Ovary (tissue), 9 donors: ENCODE data around the gene ABCA4. TPM values are rescaled to one million over a fixed set of nuclear protein-coding genes. Genes with fewer than 3 reads are reported as not detected.

ENCODE experiments used
- DNase-seq, 5 donors: peaks; one replicate each; pipeline ENCODE4 v3.0.0-alpha.2; 2019 to 2020
- H3K27ac ChIP-seq, 2 donors: fragments of 200-600 bp; one replicate each; pipeline versions ENCODE4 v1.5.1 to v1.8.0; 2019 to 2022
- H3K27me3 ChIP-seq: fragments of 200-600 bp; one replicate; pipeline ENCODE4 v1.8.0; 2022
- H3K36me3 ChIP-seq: fragments of 200-600 bp; sonication (generic); one replicate; pipeline ENCODE4 v1.5.1; 2019
- H3K4me1 ChIP-seq: one replicate; pipeline ENCODE4 v1.8.1; 2013; ENCODE audit warnings: mild to moderate bottlenecking, moderate library complexity; ENCODE audit not compliant: insufficient read depth
- H3K4me3 ChIP-seq: fragments of 200-600 bp; sonication (generic); one replicate; pipeline ENCODE4 v1.5.1; 2017
- H3K9me3 ChIP-seq, 2 donors: fragments of 200-600 bp in 1 of 2; sonication (generic) in 1 of 2; one replicate each; pipeline versions ENCODE4 v1.5.1 to v1.8.1; 2013 to 2019; ENCODE audit warnings: mild to moderate bottlenecking in 1 of 2, moderate library complexity in 1 of 2
- EP300 ChIP-seq: sonication (generic); formaldehyde crosslinking; IDR thresholded peaks from one replicate; pipeline ENCODE4 v1.6.1; 2017; ENCODE audit warnings: antibody characterized with exemption
- POLR2A ChIP-seq: fragments of 450-650 bp; IDR thresholded peaks from one replicate; pipeline ENCODE4 v1.6.1; 2017; ENCODE audit warnings: antibody characterized with exemption, mild to moderate bottlenecking, moderate library complexity
- WGBS, 3 donors: extraction: QIAGEN DNeasy Blood & Tissue Kit in 1 of 3; methylation state at CpG; one replicate each; pipeline versions ENCODE4 v1.1.5 to v1.1.7; 2013 to 2017; 5-methylcytosine and 5-hydroxymethylcytosine counted together
- intact Hi-C, 4 donors: fragments of 100-400 bp; cut with DNase I; formaldehyde crosslinking; loops; one replicate each; pipeline versions ENCODE4 v1.11.0 to v1.15.1; 2022 to 2023
- polyA plus RNA-seq, 2 donors: library from polyadenylated mRNA; stranded (reverse); fragments of 200-250 nt in 1 of 2; fragments of 350-450 nt in 1 of 2; fragmentation: Illumina TruSeq in 1 of 2; extraction: RNeasy Lipid Tissue Mini Kit (QIAGEN cat#74804) in 1 of 2; gene quantifications; one replicate each; pipeline ENCODE4 v1.2.3, GENCODE V29; 2013 to 2014
- total RNA-seq, 7 donors: library from RNA; depleted of rRNA in 2 of 7; stranded (reverse); fragments of >200 nt in 2 of 7; fragmentation: NEBNext Ultra II Directional in 3 of 7; extraction: Animal tissue kit (Norgen Biotek cat#: 25700) in 3 of 7; gene quantifications; one replicate each; pipeline versions ENCODE4 v1.1.0 to v1.2.4, GENCODE V29; 2016 to 2023
- TF ChIP-seq, protein P1 (sequence below), 3 donors: fragments of 450-650 bp in 2 of 3; fragments of 200-600 bp in 1 of 3; IDR thresholded peaks; one replicate each; pipeline versions ENCODE4 v1.5.1 to v1.8.0; 2016 to 2022; ENCODE audit warnings: antibody characterized with exemption in 3 of 3, mild to moderate bottlenecking in 1 of 3
- donor health status: DM: no; HTN: no; CAD: no; lungs with moderate emphysema.
- donor health status: DM: no; HTN: no; CAD: no.
- donor health status: Bipolar disorder and iron deficiency.
- donor health status: DM: yes; HTN: yes; CAD: no.
- donor health status: DM: no; HTN: no; CAD: no.
- donor health status: DM: yes; HTN: yes; CAD: no.

ABCA4 gene
- total and polyA plus RNA-seq, 9 donors, result 0.12 to 3.1 (median 0.35) TPM

DNA sequence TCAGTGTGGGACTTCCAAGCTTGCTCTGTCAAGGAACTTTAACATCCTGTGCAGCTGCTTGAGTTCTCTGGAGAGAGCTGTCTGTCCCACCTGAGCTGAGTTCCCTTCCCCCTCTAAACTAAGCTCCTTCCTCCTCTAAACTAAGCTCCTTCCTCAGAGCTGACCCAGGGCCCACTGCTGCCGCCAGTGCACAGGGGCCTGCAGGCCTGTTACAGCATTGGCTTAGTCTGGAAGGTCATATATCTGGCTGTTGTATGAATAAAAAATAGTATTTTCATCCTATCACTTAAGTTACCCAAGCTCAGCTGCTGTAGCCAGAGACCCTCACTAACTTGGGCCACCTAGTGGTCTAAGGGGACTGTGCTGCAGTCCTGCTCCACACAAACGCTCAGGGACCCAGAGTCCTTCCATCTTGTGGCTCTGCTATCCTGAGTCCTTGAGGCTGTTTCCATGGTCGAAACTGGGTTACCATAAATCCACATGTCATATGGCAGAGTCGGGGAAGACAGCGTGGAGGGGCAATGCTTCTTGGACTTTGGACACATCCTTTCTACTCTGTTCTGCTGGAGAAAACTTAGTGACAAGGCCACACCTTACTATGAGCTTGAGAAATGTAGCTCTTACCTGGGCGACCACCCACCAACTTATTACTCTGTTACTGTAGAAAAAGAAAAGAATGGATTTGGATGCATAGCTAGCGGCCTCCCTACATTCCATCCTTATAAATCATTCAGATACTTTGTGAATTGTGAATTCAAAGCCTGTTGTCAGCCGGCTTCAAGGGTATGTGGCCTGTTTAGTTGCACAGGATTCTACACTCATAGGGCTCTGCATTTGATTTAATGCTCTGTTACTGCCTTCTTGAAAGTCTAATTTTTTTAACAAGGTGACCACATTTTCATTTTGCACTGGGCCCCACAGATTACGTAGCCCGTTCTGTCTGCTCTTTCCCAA, 140.4 kb downstream of the ABCA4 start:
- WGBS, 3 donors, result 75 to 88% (median 85%) methylated on average over 10 of the region's 10 CpGs
- peak overlapping the region in 1 of 2 donors; percentile 30 for H3K27ac ChIP-seq

DNA sequence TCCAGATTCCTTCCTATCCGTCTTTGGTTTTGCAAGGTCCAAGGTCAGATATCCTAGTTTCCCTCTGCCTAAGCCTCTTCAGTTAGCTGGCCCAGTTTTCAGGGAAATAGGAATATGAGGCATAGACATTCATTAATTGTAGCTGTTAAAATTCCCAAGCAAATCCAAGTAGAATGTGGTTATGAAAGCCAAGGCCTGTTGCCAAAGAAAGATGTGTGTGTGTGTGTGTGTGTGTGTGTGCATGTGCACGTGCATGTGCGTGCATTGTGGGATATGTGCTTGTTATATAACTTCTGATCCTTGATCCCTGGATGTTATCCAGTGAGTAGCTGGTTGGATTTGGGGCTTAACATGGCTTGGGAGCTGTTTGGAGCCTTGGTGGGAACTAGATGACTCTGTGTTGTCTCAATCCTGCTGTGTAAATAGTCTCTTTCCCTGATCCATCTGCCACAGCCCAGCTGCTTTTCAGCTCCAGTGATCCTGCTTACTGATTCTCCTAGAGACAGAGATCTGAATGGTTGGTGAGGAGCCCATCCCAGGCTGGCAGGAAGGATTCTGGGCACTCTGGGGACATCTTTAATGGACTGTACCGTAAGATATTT, 141.1 kb downstream of the ABCA4 start:
- no peak overlapping the region for H3K4me3 ChIP-seq
- no peaks in the 10 kb centered on the region for H3K27me3 ChIP-seq
- peak in 4 of 5 donors; percentile 34 to 75 (median 66) for DNase-seq
- 10 to 16% (median 14%) methylated on average over 4 of the region's 4 CpGs for WGBS, 3 donors
- no peaks in the 10 kb centered on the region for H3K36me3 ChIP-seq
- TF ChIP-seq POLR2A (no peak), EP300 (no peak)
- TF ChIP-seq, protein P1, sequence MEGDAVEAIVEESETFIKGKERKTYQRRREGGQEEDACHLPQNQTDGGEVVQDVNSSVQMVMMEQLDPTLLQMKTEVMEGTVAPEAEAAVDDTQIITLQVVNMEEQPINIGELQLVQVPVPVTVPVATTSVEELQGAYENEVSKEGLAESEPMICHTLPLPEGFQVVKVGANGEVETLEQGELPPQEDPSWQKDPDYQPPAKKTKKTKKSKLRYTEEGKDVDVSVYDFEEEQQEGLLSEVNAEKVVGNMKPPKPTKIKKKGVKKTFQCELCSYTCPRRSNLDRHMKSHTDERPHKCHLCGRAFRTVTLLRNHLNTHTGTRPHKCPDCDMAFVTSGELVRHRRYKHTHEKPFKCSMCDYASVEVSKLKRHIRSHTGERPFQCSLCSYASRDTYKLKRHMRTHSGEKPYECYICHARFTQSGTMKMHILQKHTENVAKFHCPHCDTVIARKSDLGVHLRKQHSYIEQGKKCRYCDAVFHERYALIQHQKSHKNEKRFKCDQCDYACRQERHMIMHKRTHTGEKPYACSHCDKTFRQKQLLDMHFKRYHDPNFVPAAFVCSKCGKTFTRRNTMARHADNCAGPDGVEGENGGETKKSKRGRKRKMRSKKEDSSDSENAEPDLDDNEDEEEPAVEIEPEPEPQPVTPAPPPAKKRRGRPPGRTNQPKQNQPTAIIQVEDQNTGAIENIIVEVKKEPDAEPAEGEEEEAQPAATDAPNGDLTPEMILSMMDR (IDR thresholded peaks at IDR 0.05), result no peak
- H3K27ac ChIP-seq, result peak overlapping the region in 1 of 2 donors; percentile 39
- H3K4me1 ChIP-seq, result peaks cover 7% of the 10 kb centered on the region
- no peaks in the 10 kb centered on the region for H3K9me3 ChIP-seq
- intact Hi-C loops, result no loop called here

More for the DNA sequence above, 140.4 kb downstream of the ABCA4 start:
- Histone ChIP-seq H3K4me1 (peaks cover 7% of the 10 kb centered on the region), H3K9me3 (no peaks in the 10 kb centered on the region), H3K36me3 (no peaks in the 10 kb centered on the region), H3K27me3 (no peaks in the 10 kb centered on the region), H3K4me3 (no peak overlapping the region)
- intact Hi-C loops, result no loop called here
- DNase-seq, result no peak
- TF ChIP-seq, protein P1 (IDR thresholded peaks at IDR 0.05), result peak in 1 of 3 donors; percentile 6
- TF ChIP-seq POLR2A, result no peak
- no peak for TF ChIP-seq EP300

DNA sequence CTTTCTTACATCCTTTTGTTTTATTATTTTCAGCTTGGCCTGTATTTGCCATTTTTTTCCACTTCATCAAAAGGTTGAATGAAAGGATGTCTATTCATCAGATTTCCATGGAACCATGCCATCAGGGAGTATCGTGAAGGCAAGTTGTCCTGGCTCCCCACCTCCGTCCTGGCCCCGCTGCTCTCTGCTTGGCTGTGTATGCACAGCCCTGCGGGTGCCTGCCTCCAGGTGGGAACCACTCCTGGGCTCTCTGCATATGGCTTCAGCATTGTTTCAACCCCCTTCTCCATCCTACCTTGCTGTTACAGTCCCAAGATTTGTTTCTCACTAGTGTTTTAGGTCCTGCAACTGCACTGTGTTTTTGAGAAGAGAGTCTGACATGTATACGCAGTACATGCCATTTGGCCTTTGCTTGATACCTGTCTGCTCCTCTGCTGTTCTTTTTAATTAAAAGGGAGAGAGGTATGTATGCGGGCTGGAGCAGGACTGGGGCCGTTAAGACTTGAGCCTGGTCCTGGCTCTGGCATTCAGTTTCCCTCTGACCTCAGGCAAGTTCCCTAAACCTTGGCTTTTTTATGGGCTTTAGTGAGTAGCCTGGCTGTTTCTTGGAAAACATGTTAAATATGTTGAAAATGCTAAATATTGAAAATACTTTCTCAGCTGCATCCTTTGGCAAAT, 141.8 kb downstream of the ABCA4 start:
- peaks cover 7% of the 10 kb centered on the region for H3K4me1 ChIP-seq
- intact Hi-C loops, result no loop called here
- TF ChIP-seq EP300, result no peak
- TF ChIP-seq, protein P1 (IDR thresholded peaks at IDR 0.05), result no peak
- TF ChIP-seq POLR2A, result no peak
- no peaks in the 10 kb centered on the region for H3K36me3 ChIP-seq
- no peak overlapping the region for H3K4me3 ChIP-seq
- H3K27ac ChIP-seq, result peak overlapping the region in 1 of 2 donors; percentile 39
- WGBS, 3 donors, result 47 to 56% (median 53%) methylated on average over 7 of the region's 7 CpGs
- DNase-seq, result no peak
- H3K9me3 ChIP-seq, result no peaks in the 10 kb centered on the region
- H3K27me3 ChIP-seq, result no peaks in the 10 kb centered on the region

DNA sequence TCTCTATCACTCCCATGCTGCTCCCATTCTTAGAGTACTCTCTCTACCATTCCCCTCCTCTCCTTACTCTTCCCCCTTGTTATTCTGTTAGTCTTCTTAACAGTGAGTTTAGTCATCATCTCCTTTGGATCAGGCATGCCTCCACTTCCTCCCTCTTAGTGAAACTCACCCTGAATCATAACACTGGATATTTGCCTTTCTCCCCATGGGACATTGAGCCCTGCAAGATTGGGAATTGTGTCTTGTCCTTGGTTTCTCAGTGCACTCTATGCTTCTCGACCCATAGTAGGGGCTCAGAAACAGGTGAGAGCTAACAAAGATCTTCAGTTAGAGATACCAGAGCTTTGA, 143.4 kb downstream of the ABCA4 start:
- TF ChIP-seq, protein P1 (IDR thresholded peaks at IDR 0.05), result no peak
- TF ChIP-seq EP300, result no peak
- TF ChIP-seq POLR2A, result no peak
- Histone ChIP-seq H3K9me3 (no peaks in the 10 kb centered on the region), H3K27ac (no peak overlapping the region), H3K4me3 (no peak overlapping the region), H3K27me3 (no peaks in the 10 kb centered on the region), H3K4me1 (peaks cover 7% of the 10 kb centered on the region), H3K36me3 (no peaks in the 10 kb centered on the region)
- DNase-seq, result no peak
- WGBS, 3 donors, result 85 to 96% (median 90%) methylated on average over 1 of the region's 1 CpG
- intact Hi-C loops, result no loop called here
